Naive thymus-derived CD4-positive, alpha-beta T cell (primary cell): ENCODE data around the gene DAGLA. TPM values are rescaled to one million over a fixed set of nuclear protein-coding genes. Genes with fewer than 3 reads are reported as not detected.

Source experiments
- ATAC-seq: fragments of 150-1000 bp; cut with Tn5 transposase; 2 replicates; pipeline ENCODE4 v1.10.0; 2021; ENCODE audit warnings: mild to moderate bottlenecking, moderate library complexity
- CTCF ChIA-PET: fragments of 350-600 bp; sonication (Branson Sonifier 250); formaldehyde crosslinking; loops from one replicate; lab custom pipeline; 2021; ENCODE audit warnings: antibody characterized with exemption; lab: Charles Lee
- POLR2A ChIA-PET: fragments of 350-600 bp; sonication (Branson Sonifier 250); formaldehyde crosslinking; loops from one replicate; lab custom pipeline; 2021; ENCODE audit warnings: antibody characterized with exemption, inconsistent platforms; lab: Charles Lee
- DNase-seq, 9 donors: peaks; one replicate each; pipeline versions ENCODE4 v3.0.0 to v3.0.0-alpha.2; 2020 to 2022; ENCODE audit warnings: mixed read lengths in 1 of 9
- H3K27ac ChIP-seq: one replicate; pipeline ENCODE4 v1.7.0; 2013; ENCODE audit warnings: mild to moderate bottlenecking, low read depth, low read length, moderate library complexity
- H3K27me3 ChIP-seq, 2 donors: one replicate each; pipeline ENCODE4 v1.7.0; 2013; ENCODE audit warnings: low read length in 2 of 2, mild to moderate bottlenecking in 2 of 2, moderate library complexity in 2 of 2; ENCODE audit not compliant: control insufficient read depth in 2 of 2, insufficient read depth in 2 of 2
- H3K36me3 ChIP-seq, 3 experiments: 1 replicate in 2 of 3; 2 replicates in 1 of 3; pipeline ENCODE4 v1.7.0; 2013; ENCODE audit warnings: low read length in 3 of 3, mild to moderate bottlenecking in 3 of 3, moderate library complexity in 1 of 3; ENCODE audit not compliant: insufficient read depth in 3 of 3, control insufficient read depth in 2 of 3
- H3K4me1 ChIP-seq, 2 donors: one replicate each; pipeline ENCODE4 v1.7.0; 2013; ENCODE audit warnings: low read length in 2 of 2, mild to moderate bottlenecking in 2 of 2, moderate library complexity in 1 of 2; ENCODE audit not compliant: control insufficient read depth in 2 of 2, insufficient read depth in 2 of 2
- H3K4me3 ChIP-seq: 2 replicates; pipeline ENCODE4 v1.7.0; 2013; ENCODE audit warnings: mild to moderate bottlenecking, low read length
- H3K9me3 ChIP-seq, 3 experiments: 1 replicate in 2 of 3; 2 replicates in 1 of 3; pipeline ENCODE4 v1.7.0; 2013; ENCODE audit warnings: low read length in 3 of 3; ENCODE audit not compliant: control insufficient read depth in 2 of 3
- H3K27ac Mint-ChIP-seq, 9 donors: one replicate each; pipeline ENCODE4 v1.8.0; 2020 to 2022; ENCODE audit warnings: mixed read lengths in 9 of 9, mild to moderate bottlenecking in 8 of 9, moderate library complexity in 5 of 9, inconsistent platforms in 2 of 9
- H3K27me3 Mint-ChIP-seq, 5 donors: one replicate each; pipeline ENCODE4 v1.8.0; 2021 to 2022; ENCODE audit warnings: mixed read lengths in 5 of 5, mild to moderate bottlenecking in 1 of 5
- H3K36me3 Mint-ChIP-seq, 5 donors: one replicate each; pipeline ENCODE4 v1.8.0; 2020 to 2022; ENCODE audit warnings: mixed read lengths in 5 of 5, mild to moderate bottlenecking in 3 of 5, inconsistent platforms in 1 of 5
- H3K4me1 Mint-ChIP-seq, 7 donors: one replicate each; pipeline ENCODE4 v1.8.0; 2020 to 2022; ENCODE audit warnings: mixed read lengths in 7 of 7, mild to moderate bottlenecking in 3 of 7, inconsistent platforms in 1 of 7
- H3K4me3 Mint-ChIP-seq, 10 donors: one replicate each; pipeline ENCODE4 v1.8.0; 2020 to 2022; ENCODE audit warnings: mild to moderate bottlenecking in 10 of 10, mixed read lengths in 10 of 10, moderate library complexity in 6 of 10, inconsistent platforms in 2 of 10
- H3K9me3 Mint-ChIP-seq, 11 donors: one replicate each; pipeline ENCODE4 v1.8.0; 2020 to 2022; ENCODE audit warnings: mixed read lengths in 11 of 11, mild to moderate bottlenecking in 4 of 11, inconsistent platforms in 1 of 11, moderate library complexity in 1 of 11
- intact Hi-C, 2 donors: fragments of 100-400 bp; cut with micrococcal nuclease; formaldehyde crosslinking; loops; one replicate each; pipeline ENCODE4 v1.15.1; 2023
- polyA plus RNA-seq, 2 donors: library from polyadenylated mRNA; unstranded; fragments of 300-500 nt; fragmentation: Illumina TruSeq; gene quantifications; one replicate each; pipeline ENCODE4 v1.2.3, GENCODE V29; 2021
- total RNA-seq, 6 experiments: library from RNA in 5 of 6; stranded (reverse) in 5 of 6; gene quantifications; 1 replicate in 5 of 6; 2 replicates in 1 of 6; pipeline ENCODE4 v1.2.3 and lab custom pipeline; 2021 to 2026

DAGLA gene
- total and polyA plus RNA-seq, 7 experiments from 2014 or later, result 0.15 to 2.1 (median 0.26) TPM

DNA sequence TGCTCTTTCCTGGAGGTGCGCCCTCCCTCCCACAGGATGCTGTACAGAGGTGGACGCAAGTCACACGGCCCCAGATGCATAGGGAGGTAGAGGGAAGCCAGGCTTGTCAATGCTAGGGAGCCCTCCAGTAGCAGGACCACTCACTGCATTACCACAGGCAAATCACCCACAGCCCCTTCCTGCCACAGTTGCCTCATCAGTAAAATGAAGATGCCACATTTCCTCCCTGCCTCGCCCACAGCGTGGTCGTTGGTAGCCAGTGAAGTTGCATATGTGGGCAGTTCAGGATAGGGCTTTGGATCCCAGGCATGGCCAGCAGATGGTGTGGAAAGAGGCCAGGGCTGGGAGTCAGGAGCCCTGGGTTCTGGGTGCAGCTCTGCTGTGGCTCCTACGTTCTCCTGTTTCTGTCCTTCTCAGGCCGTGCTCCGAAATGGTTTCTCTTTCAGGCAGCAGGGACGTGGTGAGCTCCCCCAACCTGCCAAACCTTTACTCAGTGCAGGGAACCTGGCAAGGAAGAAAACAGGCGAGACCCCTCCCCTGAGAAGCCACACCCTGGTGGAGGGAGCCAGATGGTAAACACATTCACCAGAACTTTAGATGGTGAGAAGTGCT, 22.6 kb downstream of the DAGLA start:
- Histone ChIP-seq H3K36me3 (no peaks in the 10 kb centered on the region), H3K4me3 (no peak overlapping the region), H3K4me1 (peaks cover 4 to 11% of the 10 kb centered on the region in 2 donors), H3K27me3 (no peaks in the 10 kb centered on the region), H3K9me3 (no peaks in the 10 kb centered on the region), H3K27ac (no peak overlapping the region)
- Mint-ChIP-seq H3K4me3 (peak overlapping the region in 1 of 10 donors; percentile 5), H3K27me3 (no peaks in the 10 kb centered on the region), H3K9me3 (no peaks in the 10 kb centered on the region), H3K36me3 (no peaks in the 10 kb centered on the region), H3K27ac (no peak overlapping the region), H3K4me1 (peaks cover 9 to 22% (median 10%) of the 10 kb centered on the region in 7 donors)
- no peak for ATAC-seq
- ChIA-PET CTCF (no interaction called here), POLR2A (no interaction called here)
- DNase-seq, result no peak
- intact Hi-C loops, result no loop called here

DNA sequence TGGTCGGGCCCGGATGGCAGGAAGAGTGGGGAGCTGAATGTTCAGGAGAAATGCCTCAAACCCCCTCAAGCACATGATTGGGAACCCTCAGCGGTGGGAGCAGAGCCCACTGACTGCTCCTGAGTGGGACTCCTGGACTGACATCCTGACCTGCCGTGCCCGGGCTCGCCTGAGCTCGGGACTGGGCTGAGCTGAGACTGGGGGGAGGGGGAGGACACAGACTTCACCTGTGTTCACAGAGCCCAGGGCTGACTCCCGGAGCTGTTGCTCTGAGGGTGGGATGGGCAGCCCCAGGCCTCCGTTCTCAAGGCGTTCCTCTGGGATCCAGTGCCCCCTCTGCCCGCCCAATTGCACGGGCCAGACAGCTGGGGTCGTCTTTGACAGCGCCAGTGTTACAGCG, 24.6 kb downstream of the DAGLA start:
- Histone ChIP-seq H3K4me1 (no peaks in the 10 kb centered on the region), H3K4me3 (no peak overlapping the region), H3K9me3 (no peaks in the 10 kb centered on the region), H3K27ac (no peak overlapping the region), H3K27me3 (no peaks in the 10 kb centered on the region), H3K36me3 (no peaks in the 10 kb centered on the region)
- ATAC-seq, result no peak
- Mint-ChIP-seq H3K4me3 (no peak overlapping the region), H3K9me3 (no peaks in the 10 kb centered on the region), H3K4me1 (peaks cover 0 to 13% (median 0%) of the 10 kb centered on the region in 7 donors), H3K27ac (no peak overlapping the region), H3K27me3 (no peaks in the 10 kb centered on the region), H3K36me3 (no peaks in the 10 kb centered on the region)
- intact Hi-C loops, result no loop called here
- POLR2A ChIA-PET, result no interaction called here
- no peak for DNase-seq
- CTCF ChIA-PET, result interaction anchor here (0.5 kb wide), 1 partner anchor 284 kb away, joined by 6 read pairs; no protein-coding TSS in a partner anchor

DNA sequence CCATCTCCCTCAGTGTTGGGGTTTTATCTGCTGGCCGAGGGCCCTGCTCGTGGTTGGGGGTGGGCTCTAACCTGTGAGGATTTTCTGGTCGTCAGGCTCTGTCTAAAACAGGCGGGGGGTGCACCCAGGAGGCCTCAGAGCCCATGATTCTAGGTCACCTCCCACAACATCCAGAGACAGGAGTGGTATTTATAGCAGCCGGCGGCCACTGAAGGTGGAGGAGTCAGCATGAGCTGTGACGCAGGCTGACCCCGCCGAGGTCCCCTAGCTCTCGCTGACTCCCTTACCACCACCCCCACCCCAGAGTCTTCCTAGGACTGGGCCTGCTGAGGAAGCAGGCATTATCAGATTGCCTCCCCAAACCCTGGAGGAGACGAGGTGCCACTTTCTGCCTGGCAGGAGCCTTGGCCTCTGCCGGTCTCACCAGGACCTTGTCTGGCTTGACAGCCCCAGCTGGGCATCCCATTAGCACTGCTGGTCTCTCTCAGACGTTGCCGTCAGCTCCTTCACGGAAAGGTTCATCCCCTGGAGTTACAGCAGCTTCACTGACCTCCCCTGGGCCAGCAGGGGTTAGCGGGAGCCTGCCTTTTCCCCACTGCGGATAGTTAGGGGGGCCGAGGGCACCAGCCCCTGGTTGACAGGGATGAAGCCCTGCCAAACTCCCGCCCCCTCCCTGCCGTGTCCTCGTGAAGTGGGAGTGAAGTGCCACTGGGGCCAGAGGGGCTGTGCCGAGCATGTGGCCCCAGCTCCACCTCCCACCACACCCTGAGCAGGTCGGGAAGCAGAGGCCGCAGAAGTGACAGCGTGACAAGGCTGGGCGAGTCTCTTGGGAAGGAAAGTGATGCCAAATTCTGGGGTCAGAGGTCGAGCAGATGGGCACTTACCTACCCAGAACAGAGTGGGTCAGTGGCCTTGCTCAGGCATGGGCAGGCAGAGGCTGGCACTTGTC, 26.5 kb downstream of the DAGLA start:
- no peak for ATAC-seq
- Histone ChIP-seq H3K36me3 (no peaks in the 10 kb centered on the region), H3K27me3 (no peaks in the 10 kb centered on the region), H3K9me3 (no peaks in the 10 kb centered on the region), H3K27ac (no peak overlapping the region), H3K4me3 (no peak overlapping the region), H3K4me1 (no peaks in the 10 kb centered on the region)
- POLR2A ChIA-PET, result no interaction called here
- intact Hi-C loops, result no loop called here
- CTCF ChIA-PET, result no interaction called here
- Mint-ChIP-seq H3K27ac (no peak overlapping the region), H3K36me3 (no peaks in the 10 kb centered on the region), H3K9me3 (no peaks in the 10 kb centered on the region), H3K4me1 (peaks cover 0 to 13% (median 0%) of the 10 kb centered on the region in 7 donors), H3K27me3 (no peaks in the 10 kb centered on the region), H3K4me3 (no peak overlapping the region)
- DNase-seq, result no peak

DNA sequence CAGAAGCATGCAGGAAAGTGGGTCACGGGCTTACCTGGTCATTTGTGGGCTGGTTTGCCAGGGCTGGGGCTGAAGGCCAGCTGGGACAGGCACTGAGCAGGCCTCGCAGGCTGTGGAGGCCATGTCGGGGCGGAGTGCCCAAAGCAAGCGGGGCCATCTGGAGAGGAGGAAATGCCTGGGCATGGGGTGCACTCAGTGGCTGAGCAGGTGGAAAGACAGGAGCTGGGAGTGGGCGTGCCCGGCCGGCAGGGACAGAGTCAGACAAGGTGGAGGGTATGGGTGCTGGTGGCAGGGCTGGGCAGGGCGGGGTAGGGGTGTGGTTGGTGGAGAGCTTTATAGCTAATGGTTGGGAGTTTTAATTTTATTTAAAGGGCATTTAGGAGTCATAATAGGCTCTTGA, 27.4 kb downstream of the DAGLA start:
- no peak overlapping the region for H3K27ac Mint-ChIP-seq
- no peaks in the 10 kb centered on the region for H3K36me3 Mint-ChIP-seq
- intact Hi-C loops, result no loop called here
- no peak for ATAC-seq
- H3K4me1 Mint-ChIP-seq, result peaks cover 0 to 12% (median 0%) of the 10 kb centered on the region in 7 donors
- H3K9me3 Mint-ChIP-seq, result no peaks in the 10 kb centered on the region
- Histone ChIP-seq H3K9me3 (no peaks in the 10 kb centered on the region), H3K4me3 (no peak overlapping the region), H3K36me3 (no peaks in the 10 kb centered on the region), H3K27me3 (no peaks in the 10 kb centered on the region), H3K4me1 (no peaks in the 10 kb centered on the region), H3K27ac (no peak overlapping the region)
- no peak overlapping the region for H3K4me3 Mint-ChIP-seq
- H3K27me3 Mint-ChIP-seq, result no peaks in the 10 kb centered on the region
- no peak for DNase-seq
- CTCF ChIA-PET, result interaction anchor here (0.7 kb wide), 1 partner anchor 232 kb away, joined by 4 read pairs; no protein-coding TSS in a partner anchor
- POLR2A ChIA-PET, result no interaction called here

DNA sequence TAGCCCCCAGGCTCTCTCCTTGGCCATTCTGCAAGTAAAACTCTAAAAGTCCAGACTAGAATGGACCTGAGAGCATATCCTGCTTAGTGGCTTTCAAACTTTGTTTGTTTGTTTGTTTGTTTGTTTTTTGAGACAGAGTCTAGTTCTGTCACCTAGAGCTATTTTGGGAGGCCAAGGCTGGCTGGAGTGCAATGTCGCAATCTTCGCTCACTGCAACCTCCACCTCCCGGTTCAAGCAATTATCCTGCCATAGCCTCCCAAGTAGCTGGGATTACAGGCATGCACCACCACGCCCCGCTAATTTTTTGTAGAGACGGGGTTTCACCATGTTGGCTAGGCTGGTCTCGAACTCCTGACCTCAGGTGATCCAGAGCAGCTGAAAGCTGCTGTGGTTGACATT, 28.9 kb downstream of the DAGLA start:
- Mint-ChIP-seq H3K4me1 (peaks cover 0 to 3% (median 0%) of the 10 kb centered on the region in 7 donors), H3K4me3 (no peak overlapping the region), H3K27ac (no peak overlapping the region), H3K27me3 (no peaks in the 10 kb centered on the region), H3K36me3 (no peaks in the 10 kb centered on the region), H3K9me3 (no peaks in the 10 kb centered on the region)
- Histone ChIP-seq H3K4me3 (no peak overlapping the region), H3K9me3 (no peaks in the 10 kb centered on the region), H3K4me1 (no peaks in the 10 kb centered on the region), H3K36me3 (no peaks in the 10 kb centered on the region), H3K27ac (no peak overlapping the region), H3K27me3 (no peaks in the 10 kb centered on the region)
- intact Hi-C loops, result no loop called here
- no peak for DNase-seq
- CTCF ChIA-PET, result interaction anchor here (0.5 kb wide), 1 partner anchor 71 kb away, joined by 3 read pairs; no protein-coding TSS in a partner anchor
- POLR2A ChIA-PET, result interaction anchor here (0.8 kb wide), 1 partner anchor 240 kb away, joined by 4 read pairs; no protein-coding TSS in a partner anchor
- ATAC-seq, result no peak

DNA sequence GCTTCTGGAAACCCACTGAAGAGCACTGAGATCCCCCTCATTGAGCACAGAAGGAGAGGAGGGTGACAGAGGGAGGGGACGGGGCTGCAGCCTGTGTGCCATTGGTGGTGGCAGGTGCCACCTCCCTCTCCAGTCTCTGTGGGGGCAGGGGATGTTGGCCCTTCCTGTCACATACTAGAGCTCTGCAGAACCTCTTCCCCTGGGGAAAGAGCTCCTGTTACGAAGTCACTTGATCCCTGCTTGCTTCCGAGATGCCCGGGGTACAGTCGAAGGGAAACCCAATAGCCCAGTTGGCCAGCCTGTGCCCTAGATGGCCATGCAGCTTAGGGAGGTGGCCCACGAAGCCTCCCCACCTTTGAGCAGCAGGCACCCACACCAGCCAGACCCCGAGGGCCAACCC, 29.4 kb downstream of the DAGLA start:
- ATAC-seq, result no peak
- H3K27ac ChIP-seq, result no peak overlapping the region
- intact Hi-C loops, result no loop called here
- peaks cover 0 to 4% (median 0%) of the 10 kb centered on the region in 7 donors for H3K4me1 Mint-ChIP-seq
- ChIA-PET CTCF (interaction anchor here (0.5 to 1.3 kb wide), 2 partner anchors 26 to 72 kb away, joined by 3 to 4 read pairs; no protein-coding TSS in a partner anchor), POLR2A (no interaction called here)
- H3K27me3 Mint-ChIP-seq, result no peaks in the 10 kb centered on the region
- H3K36me3 Mint-ChIP-seq, result no peaks in the 10 kb centered on the region
- no peaks in the 10 kb centered on the region for H3K27me3 ChIP-seq
- DNase-seq, result no peak
- no peaks in the 10 kb centered on the region for H3K9me3 ChIP-seq
- H3K4me3 Mint-ChIP-seq, result no peak overlapping the region
- H3K9me3 Mint-ChIP-seq, result no peaks in the 10 kb centered on the region
- no peak overlapping the region for H3K27ac Mint-ChIP-seq
- H3K4me1 ChIP-seq, result no peaks in the 10 kb centered on the region
- no peak overlapping the region for H3K4me3 ChIP-seq
- H3K36me3 ChIP-seq, result no peaks in the 10 kb centered on the region
